Activated CD8-positive, alpha-beta T cell treated with anti-CD3 and anti-CD28 coated beads, Interleukin-2, amount 10 ng/mL, durations not matched to agents 7 days and 5 days (primary cell): ENCODE data around the gene LRP8. TPM values are rescaled to one million over a fixed set of nuclear protein-coding genes. Genes with fewer than 3 reads are reported as not detected.

Experiments used
- ATAC-seq: fragments of 150-1000 bp; cut with Tn5 transposase; one replicate; pipeline ENCODE4 v1.10.0; 2021; ENCODE audit warnings: moderate library complexity
- CTCF ChIA-PET: fragments of 350-600 bp; sonication (Branson Sonifier 250); formaldehyde crosslinking; loops from one replicate; lab custom pipeline; 2021; ENCODE audit warnings: antibody characterized with exemption; lab: Charles Lee
- POLR2A ChIA-PET: fragments of 350-600 bp; sonication (Branson Sonifier 250); formaldehyde crosslinking; loops from one replicate; lab custom pipeline; 2021; ENCODE audit warnings: antibody characterized with exemption; lab: Charles Lee
- DNase-seq: peaks from one replicate; pipeline ENCODE4 v3.0.0-alpha.2; 2020
- H3K27ac Mint-ChIP-seq: one replicate; pipeline ENCODE4 v1.8.0; 2021; ENCODE audit warnings: mild to moderate bottlenecking, mixed read lengths
- H3K27me3 Mint-ChIP-seq: one replicate; pipeline ENCODE4 v1.8.0; 2021; ENCODE audit warnings: low read depth, mixed read lengths
- H3K36me3 Mint-ChIP-seq: one replicate; pipeline ENCODE4 v1.8.0; 2021; ENCODE audit warnings: low read depth, mixed read lengths
- H3K4me1 Mint-ChIP-seq: one replicate; pipeline ENCODE4 v1.8.0; 2021; ENCODE audit warnings: low read depth, mixed read lengths
- H3K4me3 Mint-ChIP-seq: one replicate; pipeline ENCODE4 v1.8.0; 2021; ENCODE audit warnings: mild to moderate bottlenecking, mixed read lengths
- H3K9me3 Mint-ChIP-seq: one replicate; pipeline ENCODE4 v1.8.0; 2022; ENCODE audit warnings: mixed read lengths; ENCODE audit not compliant: insufficient read depth
- total RNA-seq, 2 experiments: library from RNA; stranded (reverse); gene quantifications; one replicate each; pipeline ENCODE4 v1.2.3, GENCODE V29; 2021

LRP8 gene
- total RNA-seq, 2 experiments from 2014 or later: 62.7 to 71.8 TPM

DNA sequence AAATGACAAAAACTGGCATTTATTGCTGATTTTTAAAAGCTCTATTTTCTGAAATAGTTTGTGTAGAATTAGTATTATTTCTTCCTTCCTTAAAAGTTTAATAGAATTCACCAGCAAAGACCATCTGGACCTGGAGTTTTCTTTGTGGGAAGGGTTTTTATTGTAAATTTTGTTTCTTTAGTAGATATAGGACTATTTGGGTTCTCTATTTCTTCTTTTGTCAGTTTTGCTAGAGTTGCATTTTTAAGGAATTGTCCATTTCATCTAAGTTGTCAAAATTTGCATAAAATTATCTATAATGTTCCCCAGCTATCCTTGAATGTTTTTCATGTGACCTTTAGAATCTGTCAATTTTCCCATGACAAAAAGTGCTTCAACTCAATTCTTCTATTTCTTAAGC is 28.8 kb upstream of the LRP8 start:
- no peak overlapping the region for H3K27ac Mint-ChIP-seq
- no peak for ATAC-seq
- DNase-seq: no peak
- H3K36me3 Mint-ChIP-seq: peaks cover 6% of the 10 kb centered on the region
- CTCF ChIA-PET: no interaction called here
- H3K9me3 Mint-ChIP-seq: peaks cover 5% of the 10 kb centered on the region
- POLR2A ChIA-PET: no interaction called here
- H3K4me3 Mint-ChIP-seq: no peak overlapping the region
- H3K27me3 Mint-ChIP-seq: peaks cover 34% of the 10 kb centered on the region
- H3K4me1 Mint-ChIP-seq: no peaks in the 10 kb centered on the region

DNA sequence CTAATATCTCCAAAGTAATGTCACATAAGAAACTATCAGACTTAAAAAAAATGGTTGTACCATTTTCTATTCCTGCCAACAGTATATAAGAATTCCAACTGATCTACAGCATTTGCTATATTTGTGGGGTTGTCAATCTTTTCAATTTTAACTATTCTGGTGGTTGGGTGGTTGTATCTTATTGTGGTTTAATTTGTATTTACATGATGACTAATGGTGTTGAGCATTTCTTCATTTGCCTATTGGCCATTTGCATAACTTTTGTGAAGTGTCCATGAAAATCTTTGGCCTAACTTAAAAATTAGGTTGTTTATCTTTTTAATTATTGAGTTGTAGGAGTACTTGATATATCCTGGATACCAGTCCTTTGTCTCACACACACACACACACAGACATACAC is 26.2 kb upstream of the LRP8 start:
- ATAC-seq (no peak), DNase-seq (no peak)
- POLR2A ChIA-PET: no interaction called here
- CTCF ChIA-PET: no interaction called here
- peaks cover 5% of the 10 kb centered on the region for H3K9me3 Mint-ChIP-seq
- no peak overlapping the region for H3K4me3 Mint-ChIP-seq
- peaks cover 6% of the 10 kb centered on the region for H3K36me3 Mint-ChIP-seq
- H3K27ac Mint-ChIP-seq: no peak overlapping the region
- peaks cover 24% of the 10 kb centered on the region for H3K27me3 Mint-ChIP-seq
- no peaks in the 10 kb centered on the region for H3K4me1 Mint-ChIP-seq

DNA sequence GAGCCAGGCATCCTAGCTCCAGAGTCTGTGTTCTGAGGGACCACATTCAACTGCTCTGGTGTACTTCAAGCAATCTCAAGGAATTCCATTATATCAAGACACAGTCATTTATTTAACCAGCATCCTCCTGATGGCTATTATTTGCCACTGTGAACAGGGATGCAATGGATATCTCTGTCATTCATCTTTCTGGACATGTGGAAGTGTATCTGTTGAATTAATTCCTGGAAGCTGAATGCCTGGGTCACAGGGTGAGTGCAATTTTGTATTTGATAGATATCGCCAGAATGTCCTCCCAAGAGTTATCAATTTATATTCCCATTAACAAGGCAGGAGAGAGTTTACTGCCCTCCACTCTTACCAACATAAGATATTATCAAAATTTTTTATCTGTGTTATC is 24.7 kb upstream of the LRP8 start:
- peaks cover 5% of the 10 kb centered on the region for H3K9me3 Mint-ChIP-seq
- peaks cover 4% of the 10 kb centered on the region for H3K36me3 Mint-ChIP-seq
- no peak overlapping the region for H3K4me3 Mint-ChIP-seq
- CTCF ChIA-PET: no interaction called here
- DNase-seq (peak; percentile 8), ATAC-seq (no peak)
- H3K4me1 Mint-ChIP-seq: no peaks in the 10 kb centered on the region
- POLR2A ChIA-PET: no interaction called here
- H3K27ac Mint-ChIP-seq: no peak overlapping the region
- H3K27me3 Mint-ChIP-seq: peaks cover 22% of the 10 kb centered on the region

DNA sequence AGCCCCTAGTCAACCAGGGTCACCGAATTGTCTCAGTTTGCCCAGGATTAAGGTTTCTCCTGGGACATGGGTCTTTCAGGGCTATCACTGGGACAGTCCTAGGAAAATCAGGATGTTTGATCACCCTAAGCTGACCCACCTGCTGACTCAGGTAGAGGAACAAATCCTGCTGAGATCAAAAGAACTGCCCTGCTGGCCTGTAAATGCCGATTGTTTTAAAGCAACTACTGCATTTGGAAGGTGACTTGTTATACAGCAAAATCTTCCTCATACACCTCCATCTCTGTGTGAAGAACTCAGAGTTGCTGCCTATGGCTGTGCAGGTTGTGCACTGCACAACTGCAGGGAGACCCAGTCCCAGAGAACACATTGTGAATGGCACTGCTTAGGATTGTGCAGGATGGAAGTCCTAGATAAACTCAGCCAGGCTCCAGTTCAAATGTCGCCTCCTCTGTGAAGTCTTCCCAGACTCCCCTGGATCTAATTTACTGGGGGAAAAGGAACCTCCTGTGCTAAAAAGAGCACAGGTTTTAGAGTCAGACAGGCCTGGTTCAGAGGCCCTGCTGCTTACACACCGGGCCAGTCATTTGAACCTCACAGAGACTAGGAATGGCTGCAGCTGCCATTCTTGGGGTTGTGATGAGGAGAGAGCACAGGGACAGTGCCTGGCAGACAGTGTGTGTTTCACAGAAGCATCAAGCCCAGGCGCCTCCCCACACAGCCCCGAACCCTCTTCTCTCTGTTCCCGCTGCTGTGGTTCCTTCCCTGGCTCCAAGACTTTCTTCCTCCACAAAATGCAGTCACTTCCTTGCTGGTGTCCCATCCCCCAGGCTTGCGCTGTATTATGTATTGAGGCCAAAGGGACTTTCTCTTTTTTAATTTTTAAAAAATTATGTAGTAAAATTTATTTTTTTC is 23.2 kb upstream of the LRP8 start:
- no peak overlapping the region for H3K27ac Mint-ChIP-seq
- H3K36me3 Mint-ChIP-seq: no peaks in the 10 kb centered on the region
- ATAC-seq: no peak
- peak; percentile 18 for DNase-seq
- ChIA-PET CTCF (no interaction called here), POLR2A (no interaction called here)
- no peaks in the 10 kb centered on the region for H3K9me3 Mint-ChIP-seq
- no peak overlapping the region for H3K4me3 Mint-ChIP-seq
- peaks cover 18% of the 10 kb centered on the region for H3K27me3 Mint-ChIP-seq
- H3K4me1 Mint-ChIP-seq: no peaks in the 10 kb centered on the region

DNA sequence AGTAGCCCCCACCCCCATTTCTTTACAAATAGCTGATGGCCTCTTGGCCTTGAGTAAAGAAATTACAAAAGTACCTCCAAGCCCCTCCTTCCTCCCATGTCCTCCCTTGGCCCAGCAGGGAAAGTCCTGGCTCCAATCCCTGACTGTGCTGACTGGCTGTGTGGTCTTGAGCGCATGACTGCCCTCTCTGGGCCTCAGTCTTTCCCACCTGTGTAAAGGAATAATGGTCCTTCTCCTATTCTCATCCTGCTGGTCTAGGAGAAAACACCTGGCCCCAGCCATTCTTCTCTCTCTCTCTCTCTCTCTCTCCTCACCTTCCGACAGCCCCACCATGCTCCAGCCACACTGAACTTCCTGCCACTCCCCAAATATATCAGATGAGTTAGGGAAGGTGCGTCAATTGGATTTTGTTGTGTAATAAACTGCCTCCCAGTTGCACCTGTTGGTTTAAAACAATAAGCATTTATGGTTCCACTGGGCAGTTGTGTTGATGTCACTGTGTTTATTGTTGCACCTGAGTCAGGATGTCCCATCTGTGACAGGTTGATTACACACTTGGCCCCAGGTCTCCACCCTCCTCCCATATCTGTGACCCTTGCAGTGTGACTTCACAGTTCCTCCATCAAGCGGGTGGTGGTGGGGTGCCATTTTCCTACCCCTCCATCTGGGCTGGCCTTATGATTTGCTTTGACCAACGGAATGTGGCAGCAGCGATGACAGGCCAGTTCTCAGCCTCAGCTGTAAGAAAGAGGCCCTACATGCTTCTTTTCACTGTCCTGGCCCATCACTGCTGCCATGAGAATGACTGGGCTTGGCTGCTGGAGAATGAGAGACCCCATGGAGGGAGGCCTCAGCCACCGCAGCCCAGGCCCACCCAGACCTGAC is 22.3 kb upstream of the LRP8 start:
- Mint-ChIP-seq H3K27me3 (peaks cover 15% of the 10 kb centered on the region), H3K4me3 (no peak overlapping the region), H3K36me3 (no peaks in the 10 kb centered on the region), H3K4me1 (no peaks in the 10 kb centered on the region), H3K27ac (no peak overlapping the region), H3K9me3 (no peaks in the 10 kb centered on the region)
- ATAC-seq: no peak
- POLR2A ChIA-PET: no interaction called here
- CTCF ChIA-PET: no interaction called here
- peak; percentile 19 for DNase-seq

DNA sequence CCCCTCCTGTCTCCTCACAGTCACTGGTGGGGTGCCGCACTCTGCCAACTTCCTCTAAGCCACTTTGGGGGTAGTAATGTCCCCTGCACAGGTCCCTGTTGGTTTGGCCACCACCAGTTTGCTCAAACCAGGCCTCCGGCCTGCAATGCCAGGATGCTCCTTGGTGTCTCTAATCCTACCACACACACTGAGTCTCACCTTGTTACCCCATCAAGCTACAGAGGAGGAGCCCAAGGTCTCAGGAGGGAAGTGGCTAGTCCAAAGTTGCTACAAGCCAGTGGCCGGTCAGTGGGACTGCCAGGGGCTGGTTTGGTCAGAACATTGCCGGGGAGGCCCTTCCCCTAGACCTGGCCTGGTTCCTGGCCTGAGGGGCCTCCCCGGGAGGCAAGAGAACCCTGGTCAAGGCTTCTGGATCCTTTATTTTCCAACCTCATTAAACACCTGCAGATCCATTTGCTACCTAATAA is 21.5 kb upstream of the LRP8 start:
- Mint-ChIP-seq H3K27ac (peak overlapping the region; percentile 39), H3K4me3 (no peak overlapping the region), H3K36me3 (no peaks in the 10 kb centered on the region), H3K27me3 (peaks cover 11% of the 10 kb centered on the region), H3K9me3 (no peaks in the 10 kb centered on the region), H3K4me1 (no peaks in the 10 kb centered on the region)
- DNase-seq (no peak), ATAC-seq (no peak)
- ChIA-PET POLR2A (interaction anchor here (1.5 kb wide), 1 partner anchor 15 kb away, joined by 3 read pairs; no protein-coding TSS in a partner anchor), CTCF (no interaction called here)

DNA sequence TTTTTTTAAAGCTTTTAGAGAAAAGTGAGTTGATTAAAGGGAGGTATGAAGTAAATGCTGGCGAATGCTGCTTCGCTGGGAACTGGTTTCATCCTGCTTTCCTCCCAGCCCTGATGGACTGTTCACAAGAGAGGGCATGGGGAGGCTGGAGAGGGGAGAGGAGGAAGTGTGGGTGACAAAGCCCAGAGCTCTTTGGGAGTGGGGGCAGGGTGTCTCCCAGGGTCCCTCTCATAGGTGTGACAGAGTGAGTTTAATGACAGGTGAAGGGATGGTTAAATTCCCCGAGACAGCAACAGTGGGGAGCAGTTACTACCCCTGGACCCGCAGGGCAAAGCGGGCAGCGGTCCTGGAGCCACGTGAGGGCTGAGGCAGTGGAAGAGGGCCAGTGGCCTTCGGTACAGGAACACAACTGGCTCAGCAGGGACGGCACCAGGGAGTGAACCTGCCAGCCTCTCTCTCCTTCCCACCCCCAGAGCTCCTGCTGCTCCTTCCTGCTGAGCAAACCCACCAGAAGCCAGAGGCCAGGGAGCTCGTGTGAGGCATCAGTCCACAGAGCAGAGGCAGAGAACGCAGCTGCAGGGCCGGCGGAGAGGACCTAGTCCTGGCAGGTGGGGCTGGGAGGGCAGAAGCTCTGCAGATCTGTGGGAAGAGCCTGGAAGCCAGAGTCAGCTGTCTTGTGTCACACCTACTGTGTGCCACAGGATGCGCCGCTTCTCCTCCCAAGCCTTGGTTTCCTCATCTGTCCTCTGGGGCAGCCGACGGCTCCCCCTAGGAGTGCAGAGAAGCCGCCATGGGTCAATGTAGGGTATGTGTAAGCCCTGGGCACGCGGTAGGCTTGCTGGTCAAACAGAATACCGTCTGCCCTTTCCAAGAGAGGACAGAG is 20.9 kb upstream of the LRP8 start:
- CTCF ChIA-PET: no interaction called here
- peaks cover 9% of the 10 kb centered on the region for H3K27me3 Mint-ChIP-seq
- ATAC-seq (no peak), DNase-seq (peak; percentile 13)
- H3K27ac Mint-ChIP-seq: no peak overlapping the region
- H3K4me3 Mint-ChIP-seq: no peak overlapping the region
- POLR2A ChIA-PET: interaction anchor here (1.5 kb wide), 1 partner anchor 14 kb away, joined by 3 read pairs; no protein-coding TSS in a partner anchor
- H3K4me1 Mint-ChIP-seq: no peaks in the 10 kb centered on the region
- no peaks in the 10 kb centered on the region for H3K9me3 Mint-ChIP-seq
- no peaks in the 10 kb centered on the region for H3K36me3 Mint-ChIP-seq

DNA sequence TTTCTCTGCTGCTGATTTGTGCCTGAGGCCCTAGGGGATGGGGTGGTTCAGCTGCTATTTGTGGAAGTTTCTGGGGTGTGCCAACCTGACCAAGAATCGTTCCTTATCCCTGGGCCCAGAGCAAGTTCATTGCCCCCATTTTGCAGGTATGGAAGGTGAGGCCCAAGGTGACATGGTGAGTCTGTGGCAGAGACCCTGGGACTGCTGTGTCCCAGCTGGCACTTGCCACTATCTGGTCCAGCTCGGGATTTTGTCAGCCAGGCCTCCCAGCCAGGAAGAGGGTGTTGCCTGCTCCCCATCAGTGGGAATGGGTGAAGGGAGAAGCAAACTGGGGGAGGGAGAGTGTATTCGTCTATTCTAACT is 18.9 kb upstream of the LRP8 start:
- H3K27ac Mint-ChIP-seq: no peak overlapping the region

DNA sequence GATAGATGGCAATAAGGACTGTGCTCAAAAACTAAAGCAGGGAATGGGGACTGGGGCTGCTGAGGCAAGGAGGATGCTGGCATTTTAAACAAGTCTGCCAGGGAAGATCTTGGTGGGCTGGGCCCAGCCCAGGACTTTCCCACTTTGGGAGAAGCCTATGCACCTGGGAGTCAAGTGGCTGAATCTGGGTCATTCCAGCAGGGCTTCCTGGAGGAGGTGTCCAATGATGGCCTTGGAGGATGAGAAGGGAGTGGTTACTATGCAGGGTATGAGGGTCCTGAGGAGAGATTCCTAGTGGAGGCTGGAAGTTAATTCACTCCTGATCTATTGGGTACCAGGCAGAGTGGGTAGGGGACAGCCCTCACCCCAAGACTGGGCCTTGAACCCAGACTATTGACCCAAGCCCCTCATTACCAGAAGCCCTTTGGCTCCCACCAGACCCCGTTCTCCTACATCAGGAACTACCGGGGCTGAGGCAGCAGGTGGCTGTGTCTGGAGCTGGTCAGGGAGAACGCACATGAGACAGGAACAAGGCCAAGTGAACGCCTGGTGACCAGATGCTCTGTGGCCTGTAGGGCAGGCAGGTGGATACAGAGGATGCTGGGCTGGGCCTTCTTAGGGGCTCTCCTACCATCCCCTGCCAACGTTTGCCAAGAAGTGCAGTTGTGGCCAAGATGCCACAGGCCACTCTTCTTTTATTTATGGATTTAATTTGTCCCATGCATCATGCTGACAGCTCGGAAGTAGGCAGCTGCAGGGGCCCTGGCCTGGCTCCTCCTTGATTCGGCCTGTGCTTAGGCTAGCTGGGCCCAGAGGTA is 18.3 kb upstream of the LRP8 start:
- H3K27me3 Mint-ChIP-seq: no peaks in the 10 kb centered on the region
- H3K9me3 Mint-ChIP-seq: no peaks in the 10 kb centered on the region
- no peaks in the 10 kb centered on the region for H3K4me1 Mint-ChIP-seq
- peak; percentile 12 for DNase-seq
- no peaks in the 10 kb centered on the region for H3K36me3 Mint-ChIP-seq
- CTCF ChIA-PET: no interaction called here
- no peak overlapping the region for H3K27ac Mint-ChIP-seq
- ATAC-seq: no peak
- POLR2A ChIA-PET: interaction anchor here (0.9 kb wide), 1 partner anchor 22 kb away, joined by 3 read pairs; no protein-coding TSS in a partner anchor
- H3K4me3 Mint-ChIP-seq: no peak overlapping the region

More for the DNA sequence above, 18.9 kb upstream of the LRP8 start:
- H3K9me3 Mint-ChIP-seq: no peaks in the 10 kb centered on the region
- ATAC-seq: no peak
- peaks cover under 1% of the 10 kb centered on the region for H3K27me3 Mint-ChIP-seq
- H3K4me3 Mint-ChIP-seq: no peak overlapping the region
- no peaks in the 10 kb centered on the region for H3K4me1 Mint-ChIP-seq
- CTCF ChIA-PET: no interaction called here
- no peak for DNase-seq
- H3K36me3 Mint-ChIP-seq: no peaks in the 10 kb centered on the region
- POLR2A ChIA-PET: no interaction called here

DNA sequence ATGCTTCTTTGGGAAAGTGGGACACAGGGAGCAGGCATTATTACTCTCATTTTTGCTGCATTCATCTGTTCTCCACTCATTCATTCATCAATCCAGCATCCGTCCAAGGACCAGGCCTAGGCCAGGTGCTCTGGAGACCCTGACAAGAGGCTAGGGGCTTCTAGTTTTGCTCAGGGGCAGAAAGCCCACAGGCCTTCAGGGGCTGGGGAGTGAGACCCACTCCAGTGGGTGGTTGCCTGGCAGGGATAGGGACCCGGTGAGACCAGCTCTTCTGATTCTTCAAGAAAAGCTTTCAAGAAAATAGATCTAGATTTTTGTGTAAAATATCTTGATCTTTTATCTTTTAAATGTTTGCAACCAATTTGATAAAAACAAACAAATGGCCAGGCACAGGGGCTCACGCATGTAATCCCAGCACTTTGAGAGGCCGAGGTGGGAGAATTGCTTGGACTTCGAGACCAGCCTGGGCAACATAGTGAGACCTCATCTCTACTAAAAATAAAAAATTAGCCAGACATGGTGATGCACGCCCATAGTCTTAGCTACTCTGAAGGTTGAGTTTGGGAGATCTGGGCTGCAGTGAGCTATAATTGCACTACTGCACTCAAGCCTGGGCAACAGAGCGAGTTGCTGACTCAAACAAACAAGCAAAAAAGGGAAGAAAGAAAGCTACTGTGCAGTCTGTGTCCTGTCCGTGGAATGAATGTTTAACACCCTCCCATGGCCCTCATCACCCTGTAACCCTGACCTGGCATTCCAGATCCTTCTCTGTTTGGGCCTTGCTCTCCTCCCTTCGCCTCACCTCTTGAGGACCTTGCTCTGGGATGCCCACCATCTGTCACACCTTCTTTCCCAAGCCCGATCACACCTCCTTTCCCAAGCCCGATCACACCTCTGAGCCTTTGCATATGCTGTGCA is 17.3 kb upstream of the LRP8 start:
- H3K27ac Mint-ChIP-seq: no peak overlapping the region
- POLR2A ChIA-PET: interaction anchor here (0.9 kb wide), 1 partner anchor 23 kb away, joined by 3 read pairs; no protein-coding TSS in a partner anchor

More for the DNA sequence above, 17.3 kb upstream of the LRP8 start:
- CTCF ChIA-PET: no interaction called here
- H3K27me3 Mint-ChIP-seq: no peaks in the 10 kb centered on the region
- DNase-seq (peak; percentile 16), ATAC-seq (no peak)
- H3K36me3 Mint-ChIP-seq: peaks cover 2% of the 10 kb centered on the region
- no peaks in the 10 kb centered on the region for H3K4me1 Mint-ChIP-seq
- H3K9me3 Mint-ChIP-seq: no peaks in the 10 kb centered on the region
- no peak overlapping the region for H3K4me3 Mint-ChIP-seq
